Endodermal cell (in vitro differentiated cells): Measurements from ENCODE around the gene CNOT3. TPM values are rescaled to one million over a fixed set of nuclear protein-coding genes. Genes with fewer than 3 reads are reported as not detected.

Experiments used
- DNase-seq: peaks from one replicate; pipeline ENCODE4 v3.0.0-alpha.2; 2017
- H3K27ac ChIP-seq: 2 replicates; pipeline ENCODE4 v1.5.1; 2013; ENCODE audit warnings: mild to moderate bottlenecking, low read depth, low read length, moderate library complexity
- H3K27me3 ChIP-seq: 2 replicates; pipeline ENCODE4 v1.6.1; 2013; ENCODE audit warnings: mild to moderate bottlenecking, low read length, moderate library complexity; ENCODE audit not compliant: insufficient read depth, control insufficient read depth, poor library complexity, severe bottlenecking
- H3K36me3 ChIP-seq: 2 replicates; pipeline ENCODE4 v1.7.0; 2013; ENCODE audit warnings: mild to moderate bottlenecking, low read length, moderate library complexity; ENCODE audit not compliant: control insufficient read depth, insufficient read depth
- H3K4me1 ChIP-seq: one replicate; pipeline ENCODE4 v1.7.0; 2013; ENCODE audit warnings: low read length; ENCODE audit not compliant: control insufficient read depth, insufficient read depth
- H3K4me3 ChIP-seq: 2 replicates; pipeline ENCODE4 v1.5.1; 2013; ENCODE audit warnings: mild to moderate bottlenecking, low read length, moderate library complexity
- H3K9ac ChIP-seq: 2 replicates; pipeline ENCODE4 v1.6.1; 2013; ENCODE audit warnings: mild to moderate bottlenecking, low read length, moderate library complexity; ENCODE audit not compliant: poor library complexity, severe bottlenecking; ENCODE audit errors: extremely low read depth
- H3K9me3 ChIP-seq: 2 replicates; pipeline ENCODE4 v1.6.1; 2013; ENCODE audit warnings: mild to moderate bottlenecking, low read length, moderate library complexity; ENCODE audit not compliant: control insufficient read depth
- H3K27ac Mint-ChIP-seq: 2 replicates; pipeline ENCODE4 v1.8.0; 2020; ENCODE audit warnings: mixed read lengths
- H3K27me3 Mint-ChIP-seq: 2 replicates; pipeline ENCODE4 v1.8.0; 2021; ENCODE audit warnings: mild to moderate bottlenecking, mixed read lengths; ENCODE audit not compliant: insufficient read depth
- H3K36me3 Mint-ChIP-seq: 2 replicates; pipeline ENCODE4 v1.8.0; 2020; ENCODE audit warnings: low read depth, mixed read lengths
- H3K4me1 Mint-ChIP-seq: 2 replicates; pipeline ENCODE4 v1.8.0; 2020; ENCODE audit warnings: mixed read lengths
- H3K4me3 Mint-ChIP-seq: 2 replicates; pipeline ENCODE4 v1.8.0; 2020; ENCODE audit warnings: mild to moderate bottlenecking, moderate library complexity, mixed read lengths
- H3K9me3 Mint-ChIP-seq: 2 replicates; pipeline ENCODE4 v1.8.0; 2020; ENCODE audit warnings: mild to moderate bottlenecking, mixed read lengths
- CTCF ChIP-seq: fragments of 200-600 bp; sonication (generic); conservative IDR thresholded peaks from 2 replicates; pipeline ENCODE4 v1.5.0; 2021; ENCODE audit warnings: antibody characterized with exemption, mild to moderate bottlenecking
- WGBS, 2 experiments: methylation state at CpG; one replicate each; pipeline versions ENCODE4 v1.1.5 to v1.1.7; 2013; ENCODE audit warnings: missing lambda C conversion rate in 2 of 2, mixed read lengths in 1 of 2; ENCODE audit not compliant: insufficient coverage in 1 of 2, insufficient read length in 1 of 2; 5-methylcytosine and 5-hydroxymethylcytosine counted together
- total RNA-seq, 2 donors: library from RNA; stranded (reverse); fragmentation: NEBNext Ultra II Directional in 1 of 2; extraction: Animal tissue kit (Norgen Biotek cat#: 25700) in 1 of 2; gene quantifications; 2 replicates in 1 of 2; 3 replicates in 1 of 2; pipeline ENCODE4 v1.2.1, GENCODE V29; 2021

Gene CNOT3
- total RNA-seq, 2 donors from 2014 or later = 78.9 to 82.7 TPM

DNA sequence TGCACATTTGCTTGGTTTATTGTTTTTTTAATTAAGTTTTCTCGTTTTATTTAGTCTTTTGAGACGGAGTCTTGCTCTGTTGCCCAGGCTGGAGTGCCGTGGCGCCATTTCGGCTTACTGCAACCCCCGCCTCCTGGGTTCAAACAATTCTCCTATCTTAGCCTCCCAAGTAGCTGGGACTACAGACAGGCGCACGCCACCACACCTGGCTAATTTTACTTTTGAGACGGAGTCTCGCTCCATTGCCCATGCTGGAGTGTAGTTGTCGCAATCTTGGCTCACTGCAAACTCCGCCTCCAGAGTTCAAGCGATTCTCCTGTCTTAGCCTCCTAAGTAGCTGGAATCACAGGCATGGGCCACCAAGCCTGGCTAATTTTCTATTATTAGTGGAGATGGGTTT is 64.4 kb downstream of the CNOT3 start:
- H3K4me3 ChIP-seq = peak overlapping the region; percentile 98
- Mint-ChIP-seq H3K36me3 (peaks cover 68% of the 10 kb centered on the region), H3K27ac (peak overlapping the region; percentile 100), H3K4me1 (peaks cover 37% of the 10 kb centered on the region), H3K9me3 (no peaks in the 10 kb centered on the region), H3K27me3 (no peaks in the 10 kb centered on the region), H3K4me3 (peak overlapping the region; percentile 93)
- H3K27ac ChIP-seq = no peak overlapping the region
- H3K9me3 ChIP-seq = no peaks in the 10 kb centered on the region
- H3K9ac ChIP-seq = peak overlapping the region; percentile 98
- WGBS, 2 experiments = 81 to 87% methylated on average over 12 to 13 of the region's 13 CpGs
- TF ChIP-seq CTCF = no peak
- H3K4me1 ChIP-seq = peaks cover 16% of the 10 kb centered on the region
- DNase-seq = no peak
- no peaks in the 10 kb centered on the region for H3K27me3 ChIP-seq
- H3K36me3 ChIP-seq = peaks cover 63% of the 10 kb centered on the region

DNA sequence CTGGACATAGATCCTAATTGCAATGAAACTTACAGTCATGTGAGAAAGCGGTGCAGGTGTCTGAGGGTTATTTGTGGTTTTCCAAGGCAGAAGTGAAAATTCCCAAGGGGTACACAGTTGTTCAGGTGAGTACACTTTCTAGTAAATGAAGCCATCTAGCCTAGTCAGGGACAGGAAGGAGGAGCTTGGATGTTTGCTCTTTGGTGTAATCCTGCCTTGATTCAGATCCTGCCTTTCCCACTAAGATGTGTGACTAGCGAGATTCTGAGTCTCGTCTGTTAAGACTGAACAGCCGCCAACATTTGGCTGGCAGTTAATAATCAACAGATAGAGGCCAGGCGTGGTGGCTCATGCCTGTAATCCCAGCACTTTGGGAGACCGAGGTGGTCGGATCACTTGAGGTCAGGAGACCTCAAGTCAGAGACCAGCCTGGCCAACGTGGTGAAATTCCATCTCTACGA is 65.6 kb downstream of the CNOT3 start:
- Mint-ChIP-seq H3K4me3 (peak overlapping the region; percentile 93), H3K36me3 (peaks cover 74% of the 10 kb centered on the region), H3K4me1 (peaks cover 44% of the 10 kb centered on the region), H3K9me3 (no peaks in the 10 kb centered on the region), H3K27ac (peak overlapping the region; percentile 90), H3K27me3 (no peaks in the 10 kb centered on the region)
- Histone ChIP-seq H3K27ac (no peak overlapping the region), H3K27me3 (no peaks in the 10 kb centered on the region), H3K4me1 (peaks cover 16% of the 10 kb centered on the region), H3K36me3 (peaks cover 68% of the 10 kb centered on the region), H3K4me3 (peak overlapping the region; percentile 98), H3K9me3 (no peaks in the 10 kb centered on the region), H3K9ac (peak overlapping the region; percentile 98)
- DNase-seq = no peak
- no peak for TF ChIP-seq CTCF
- WGBS, 2 experiments = 90 to 91% methylated on average over 9 of the region's 9 CpGs

DNA sequence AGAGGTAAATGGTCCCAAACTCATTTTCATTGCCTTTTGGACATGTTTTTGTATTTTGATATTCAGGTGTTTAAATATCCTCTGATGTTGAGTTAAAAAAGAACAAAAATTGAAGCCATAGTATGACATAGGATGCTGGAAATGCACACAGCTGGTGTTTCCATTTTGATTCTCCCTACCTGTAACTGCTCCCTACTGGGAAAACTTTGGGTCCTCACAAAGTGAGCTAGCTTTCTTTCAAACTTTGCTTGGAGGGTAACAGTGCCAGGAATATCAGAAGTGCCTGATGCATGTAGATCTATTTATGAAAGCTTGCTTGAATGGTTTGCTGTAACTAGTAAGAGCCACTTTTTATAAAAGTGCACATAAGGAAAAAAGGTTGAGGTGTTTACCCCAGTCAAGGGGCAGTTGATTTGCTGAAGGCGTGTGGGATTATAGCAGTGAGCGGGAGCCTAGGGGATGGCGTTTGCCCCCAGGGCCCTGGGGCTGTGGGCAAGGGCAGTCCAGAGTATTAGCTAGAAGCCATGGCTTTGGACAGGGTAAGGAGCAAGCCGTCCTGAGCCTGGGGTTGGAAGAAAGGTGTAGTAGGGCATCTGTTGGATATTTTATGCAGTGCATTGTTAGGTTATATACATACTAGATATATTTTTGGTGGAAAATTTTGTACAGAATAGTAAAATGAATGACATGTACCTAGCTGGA is 67.4 kb downstream of the CNOT3 start:
- peaks cover 75% of the 10 kb centered on the region for H3K36me3 Mint-ChIP-seq
- Histone ChIP-seq H3K27me3 (no peaks in the 10 kb centered on the region), H3K36me3 (peaks cover 68% of the 10 kb centered on the region), H3K27ac (no peak overlapping the region), H3K9me3 (no peaks in the 10 kb centered on the region), H3K4me1 (peaks cover 16% of the 10 kb centered on the region), H3K4me3 (peak overlapping the region; percentile 98), H3K9ac (no peak overlapping the region)
- H3K4me1 Mint-ChIP-seq = peaks cover 52% of the 10 kb centered on the region
- no peak for TF ChIP-seq CTCF
- WGBS, 2 experiments = 91 to 100% methylated on average over 2 to 4 of the region's 4 CpGs
- H3K4me3 Mint-ChIP-seq = peak overlapping the region; percentile 93
- no peak for DNase-seq
- H3K27ac Mint-ChIP-seq = no peak overlapping the region
- no peaks in the 10 kb centered on the region for H3K9me3 Mint-ChIP-seq
- H3K27me3 Mint-ChIP-seq = no peaks in the 10 kb centered on the region

Other genes with a start within 250 kb of the CNOT3 start
- 1 to 10 TPM; 2.7 to 3.4 TPM for gene CACNG7, start 228.5 kb upstream of the CNOT3 start, total RNA-seq
- 1 to 10 TPM in 1 of 2 donors, under 1 TPM in 1; 0.48 to 4.8 TPM for gene CACNG8, start 174.8 kb upstream of the CNOT3 start, total RNA-seq
- gene CACNG6, start 146.1 kb upstream of the CNOT3 start, total RNA-seq = 1 to 10 TPM in 1 of 2 donors, under 1 TPM in 1; 0.92 to 1.8 TPM
- not detected for gene VSTM1, start 73.9 kb upstream of the CNOT3 start, total RNA-seq
- not detected for gene TARM1, start 56.4 kb upstream of the CNOT3 start, total RNA-seq
- under 1 TPM; 0.20 to 0.44 TPM for gene OSCAR, start 37.0 kb upstream of the CNOT3 start, total RNA-seq
- gene NDUFA3, start 34.9 kb upstream of the CNOT3 start, total RNA-seq = 100 to 1,000 TPM; 196 to 229 TPM
- gene TFPT, start 22.1 kb upstream of the CNOT3 start, total RNA-seq = 10 to 100 TPM; 19.5 to 21.6 TPM
- gene PRPF31, start 22.0 kb upstream of the CNOT3 start, total RNA-seq = 10 to 100 TPM; 79.0 to 85.5 TPM
- 1 to 10 TPM; 3.6 to 4.0 TPM for gene LENG1, start 22.0 kb downstream of the CNOT3 start, total RNA-seq
- 10 to 100 TPM; 32.7 to 46.6 TPM for gene TMC4, start 35.4 kb downstream of the CNOT3 start, total RNA-seq
- 100 to 1,000 TPM; 126 to 131 TPM for gene MBOAT7, start 51.8 kb downstream of the CNOT3 start, total RNA-seq
- 10 to 100 TPM; 26.0 to 27.5 TPM for gene TSEN34, start 53.5 kb downstream of the CNOT3 start, total RNA-seq
- gene RPS9, start 63.1 kb downstream of the CNOT3 start, total RNA-seq = 1,000 to 10,000 TPM; 1,302 to 1,460 TPM
- gene LILRB3, start 85.2 kb downstream of the CNOT3 start, total RNA-seq = not detected
- gene LILRA6, start 105.0 kb downstream of the CNOT3 start, total RNA-seq = not detected
- not detected for gene LILRB5, start 119.5 kb downstream of the CNOT3 start, total RNA-seq
- not detected for gene LILRB2, start 143.3 kb downstream of the CNOT3 start, total RNA-seq
- gene LILRA5, start 175.4 kb downstream of the CNOT3 start, total RNA-seq = not detected
- not detected for gene LILRA4, start 201.4 kb downstream of the CNOT3 start, total RNA-seq
- gene LAIR1, start 227.2 kb downstream of the CNOT3 start, total RNA-seq = not detected